CD4-positive, alpha-beta T cell treated with Interleukin-15 for 4 hours (primary cell): ENCODE data around the gene KIZ.

Experiments
- DNase-seq: peaks from one replicate; pipeline ENCODE4 v3.0.0-alpha.2; 2020; ENCODE audit warnings: low spot score

The KIZ gene

DNA sequence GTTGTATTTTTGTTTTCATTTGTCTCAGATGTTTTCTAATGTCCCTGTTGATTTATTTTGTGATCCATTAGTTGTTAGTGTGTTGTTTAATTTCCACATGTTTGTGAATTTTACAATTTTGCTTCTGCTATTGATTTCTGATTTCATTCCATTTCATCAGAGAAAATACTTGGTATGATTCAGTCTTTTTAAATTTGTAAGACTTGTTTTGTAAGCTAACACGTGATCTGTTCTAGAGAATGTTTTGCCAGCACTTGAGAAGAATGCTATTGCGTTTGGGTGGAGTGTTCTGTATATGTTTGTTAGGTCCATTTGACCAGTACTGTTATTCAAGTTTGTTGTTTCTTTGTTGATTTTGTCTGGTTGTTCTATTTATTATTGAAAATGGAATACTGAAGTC is 53.9 kb downstream of the KIZ start:
- DNase-seq = no peak

DNA sequence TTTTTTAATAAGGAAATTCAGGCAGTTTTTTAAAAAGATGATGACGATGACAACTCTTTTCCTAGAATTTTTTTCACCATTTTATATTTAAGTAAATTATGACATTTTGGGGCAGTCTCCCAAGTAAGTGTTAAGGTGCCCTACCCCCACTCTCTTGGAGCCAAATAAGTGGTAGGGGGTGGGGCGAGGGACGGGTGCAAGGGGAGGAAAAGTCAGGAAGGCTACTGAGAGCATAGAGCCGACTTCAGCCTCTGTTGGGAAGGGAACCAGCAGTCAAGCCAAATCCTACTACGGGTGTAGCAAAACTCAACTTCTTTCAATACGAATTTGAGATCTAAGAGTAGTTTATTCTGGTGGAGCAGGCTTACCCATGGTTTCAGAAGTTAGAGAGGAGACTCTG is 54.4 kb downstream of the KIZ start:
- no peak for DNase-seq

GRCh38 chr20:21181028-21181427 is 55.1 kb downstream of the KIZ start:
- DNase-seq = no peak

GRCh38 chr20:21182832-21183563 is 57.1 kb downstream of the KIZ start:
- no peak for DNase-seq

- no peak for DNase-seq
Observed at GRCh38 chr20:21183722-21184121, 57.8 kb downstream of the KIZ start.

- no peak for DNase-seq
Observed at GRCh38 chr20:21184819-21185218, 58.9 kb downstream of the KIZ start.

DNA sequence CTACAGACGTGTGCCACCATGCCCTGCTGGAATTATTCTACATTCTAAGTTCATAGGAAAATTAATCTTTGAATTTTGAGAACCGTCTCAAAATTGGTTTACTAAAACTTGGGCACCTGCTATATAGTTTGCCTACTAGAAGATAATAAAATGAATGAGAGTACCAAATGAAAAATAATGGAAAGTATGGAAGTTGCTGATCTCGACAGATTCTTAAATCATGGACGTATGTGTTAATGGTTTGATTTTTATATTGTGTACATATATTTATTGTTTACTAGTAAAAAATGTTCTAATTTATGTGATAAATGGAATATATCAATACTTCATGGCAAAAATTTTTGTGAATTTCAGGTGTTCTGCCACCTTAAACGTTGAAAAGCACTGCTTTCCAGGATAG is 60.0 kb downstream of the KIZ start:
- DNase-seq = no peak

- DNase-seq = no peak
Observed at GRCh38 chr20:21189761-21190523, 64.1 kb downstream of the KIZ start.

DNA sequence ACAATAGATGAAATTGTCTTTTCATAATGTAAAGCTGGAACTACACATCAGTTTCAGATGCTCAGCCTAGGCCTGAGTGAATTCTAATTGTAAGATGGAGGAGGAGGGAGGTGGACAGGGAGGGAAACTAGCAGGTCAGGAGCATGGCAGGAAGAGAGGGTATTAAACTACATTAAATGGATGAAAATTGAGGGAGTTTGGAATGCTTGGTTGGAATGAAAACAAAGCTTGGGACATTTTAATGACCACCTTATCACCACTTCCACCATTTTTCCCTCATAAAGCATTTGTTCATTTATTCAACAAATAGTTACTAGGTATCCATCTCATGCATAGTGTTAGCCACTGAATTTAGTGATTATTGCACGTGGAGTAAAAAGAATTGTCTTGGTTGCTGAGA is 65.0 kb downstream of the KIZ start:
- no peak for DNase-seq

- DNase-seq = no peak
Observed at GRCh38 chr20:21191839-21192238, 66.0 kb downstream of the KIZ start.

DNA sequence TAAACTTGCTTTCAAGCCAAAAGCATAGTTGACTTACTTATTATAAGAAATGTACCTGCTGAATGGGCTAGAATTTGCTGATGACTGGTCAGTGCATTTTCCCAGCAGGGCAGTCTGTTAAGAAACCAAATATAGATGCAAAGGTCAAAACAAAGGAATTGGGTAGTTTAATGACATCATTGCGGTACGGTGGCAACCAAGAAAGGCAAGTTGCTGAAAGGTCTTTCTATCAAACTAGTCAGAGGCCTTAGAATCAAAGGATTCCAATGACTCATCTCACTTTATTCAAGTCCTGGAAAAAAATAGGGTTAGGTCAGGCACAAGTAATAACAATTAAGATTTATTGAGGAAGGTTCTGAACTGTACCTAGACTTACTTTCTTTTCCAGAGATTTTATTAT is 76.4 kb downstream of the KIZ start:
- no peak for DNase-seq

DNA sequence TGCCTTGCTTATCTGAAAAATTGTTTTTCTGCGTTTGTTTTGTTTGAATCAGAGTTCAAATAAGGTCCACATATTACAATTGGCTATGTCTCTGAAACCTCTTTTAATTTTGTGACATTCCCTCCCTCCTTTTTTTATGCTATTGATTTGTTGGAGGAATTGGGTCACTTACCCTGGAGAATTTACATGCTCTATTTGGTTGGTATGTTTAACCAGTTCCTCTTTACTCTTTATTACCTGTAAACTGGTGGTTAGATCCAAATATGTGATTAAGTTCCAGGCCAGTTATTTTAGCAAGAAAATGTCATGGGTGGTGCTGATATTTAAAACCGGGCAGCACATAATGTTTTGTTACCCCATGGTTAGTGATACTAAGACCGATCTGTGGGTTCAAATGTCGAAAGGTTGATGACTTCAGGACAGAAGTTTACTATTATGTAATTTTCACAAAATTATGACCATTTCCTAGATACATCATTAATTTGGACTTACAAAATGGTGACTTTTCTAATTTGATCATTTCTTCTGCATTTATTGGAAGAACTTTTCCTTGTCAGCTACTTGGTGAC is 77.3 kb downstream of the KIZ start:
- DNase-seq = no peak

DNA sequence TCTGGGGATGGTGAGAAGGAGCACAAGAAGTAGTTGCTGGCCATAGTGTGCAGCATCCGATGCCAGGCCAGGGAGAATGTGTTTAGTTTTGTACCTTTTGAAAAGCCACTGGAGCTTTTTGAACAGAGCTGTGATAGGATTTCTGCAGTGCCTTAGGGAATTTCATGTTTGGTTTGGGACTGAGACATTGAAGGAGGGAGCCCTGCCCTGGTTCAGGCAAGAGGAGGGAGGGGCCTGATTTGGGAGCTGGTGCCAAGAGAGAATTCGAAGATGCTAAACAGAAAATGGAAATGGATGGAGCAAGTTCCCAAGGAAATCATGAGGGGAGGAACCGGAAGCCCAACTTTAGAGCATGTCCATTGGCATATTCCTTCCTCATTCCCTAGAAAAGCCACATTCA is 80.7 kb downstream of the KIZ start:
- no peak for DNase-seq

GRCh38 chr20:21208999-21209398 is 83.1 kb downstream of the KIZ start:
- DNase-seq = no peak

DNA sequence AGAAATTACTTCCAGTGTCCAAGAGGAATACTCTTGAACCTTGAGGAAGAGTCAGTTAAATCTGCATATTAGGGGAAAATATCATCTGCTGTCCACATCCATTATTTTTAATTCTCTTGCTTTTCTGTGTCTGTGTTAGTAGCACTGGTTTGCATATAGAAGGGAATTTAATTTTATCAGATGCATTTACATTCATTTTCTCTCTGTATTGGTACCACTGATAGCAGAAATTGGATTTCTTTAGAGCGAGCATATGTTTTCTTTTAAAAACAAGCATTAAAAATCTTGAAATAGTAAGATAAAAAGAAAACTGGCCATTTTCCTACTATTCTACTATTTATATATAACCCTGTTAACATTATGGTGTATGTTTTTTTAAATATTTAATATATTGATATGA is 83.8 kb downstream of the KIZ start:
- no peak for DNase-seq

- no peak for DNase-seq
Observed at GRCh38 chr20:21213691-21214090, 87.8 kb downstream of the KIZ start.

- no peak for DNase-seq
Observed at GRCh38 chr20:21214431-21214830, 88.5 kb downstream of the KIZ start.

- DNase-seq = no peak
Observed at GRCh38 chr20:21219686-21220085, 93.8 kb downstream of the KIZ start.

DNA sequence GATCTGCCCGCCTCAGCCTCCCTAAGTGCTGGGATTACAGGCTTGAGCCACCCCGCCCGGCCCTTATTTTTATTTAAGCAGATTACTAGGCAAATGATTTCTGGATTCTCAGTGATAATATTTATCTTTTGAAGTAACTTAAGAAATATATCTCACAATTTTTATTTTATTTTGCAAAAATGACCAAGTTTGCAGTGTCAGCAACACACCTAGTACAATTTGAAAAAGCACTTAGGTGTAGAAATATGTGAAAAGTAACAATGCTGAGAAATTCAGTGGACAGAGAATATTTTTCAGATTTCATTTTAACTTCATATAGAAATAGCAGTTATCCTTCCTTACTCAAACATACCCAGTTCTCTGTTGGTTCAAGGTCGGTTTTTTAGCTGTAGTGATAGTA is 98.3 kb downstream of the KIZ start:
- DNase-seq = no peak

DNA sequence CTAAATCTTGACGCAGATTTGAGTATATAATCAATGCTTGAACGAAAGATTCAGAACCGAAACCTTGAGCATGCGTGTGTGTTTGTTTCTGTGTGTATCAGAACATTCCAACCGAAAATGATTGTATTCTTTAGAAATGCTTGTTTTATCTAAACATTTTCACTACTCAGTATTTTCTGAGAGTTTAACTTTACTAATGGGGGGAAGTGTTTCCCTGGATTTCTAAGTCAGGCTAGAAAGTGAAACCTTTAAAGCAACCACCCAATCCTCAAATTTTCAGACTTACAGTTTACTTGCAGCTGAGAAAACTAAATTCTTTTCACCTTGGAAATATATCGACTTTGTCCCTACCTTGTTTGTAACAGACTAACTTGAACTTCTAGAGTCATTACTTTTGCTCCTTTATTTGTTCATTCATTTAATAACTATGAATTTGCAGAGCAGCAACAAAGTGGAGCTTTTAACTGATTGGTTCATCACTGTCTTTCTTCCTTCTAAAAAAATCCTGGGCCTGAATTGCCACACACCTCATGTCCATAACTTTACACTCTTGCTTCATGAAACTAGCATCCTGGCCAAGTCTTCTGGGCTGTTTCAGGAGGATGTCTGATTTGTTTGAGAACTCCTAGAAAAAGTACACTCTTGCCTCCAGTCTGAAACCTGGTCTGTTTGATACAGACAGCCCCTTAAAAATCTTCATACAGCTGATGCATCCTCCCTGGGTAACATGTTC is 99.5 kb downstream of the KIZ start:
- no peak for DNase-seq

- DNase-seq = no peak
Observed at GRCh38 chr20:21228511-21228910, 102.6 kb downstream of the KIZ start.

GRCh38 chr20:21229163-21229562 is 103.3 kb downstream of the KIZ start:
- no peak for DNase-seq

DNA sequence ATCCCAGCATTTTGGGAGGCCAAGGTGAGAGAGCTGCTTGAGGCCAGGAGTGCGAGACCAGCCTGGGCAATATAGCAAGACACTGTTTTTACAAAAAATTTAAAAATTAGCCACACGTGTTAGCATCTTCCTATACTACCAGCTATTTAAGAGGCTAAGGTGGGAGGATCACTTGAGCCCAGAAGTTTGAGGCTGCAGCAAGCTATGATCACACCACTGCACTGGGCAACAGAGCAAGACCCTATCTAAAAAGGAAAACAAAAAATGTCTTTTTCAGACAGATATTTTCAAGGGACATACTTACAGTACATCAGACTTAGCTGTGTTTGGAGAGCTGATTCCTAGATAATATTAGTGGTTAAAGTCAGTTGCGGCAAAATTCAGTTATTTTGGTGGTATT is 104.3 kb downstream of the KIZ start:
- DNase-seq = no peak
